Suprapubic skin (tissue), 4 donors: ENCODE measurements around the gene GAS7.

ENCODE experiments used
- EP300 ChIP-seq: sonication (generic); formaldehyde crosslinking; IDR thresholded peaks from one replicate; pipeline ENCODE4 v1.6.1; 2017; ENCODE audit warnings: antibody characterized with exemption
- POLR2A ChIP-seq, 2 donors: fragments of 450-650 bp; IDR thresholded peaks; one replicate each; pipeline ENCODE4 v1.6.1; 2017; ENCODE audit warnings: antibody characterized with exemption in 2 of 2, mild to moderate bottlenecking in 2 of 2, moderate library complexity in 2 of 2
- POLR2AphosphoS5 ChIP-seq, 3 donors: sonication (generic); formaldehyde crosslinking; IDR thresholded peaks; one replicate each; pipeline ENCODE4 v1.6.1; 2017; ENCODE audit warnings: antibody characterized with exemption in 3 of 3
- TF ChIP-seq, protein P1 (sequence below), 2 donors: fragments of 200-600 bp in 1 of 2; fragments of 450-650 bp in 1 of 2; sonication (generic) in 1 of 2; IDR thresholded peaks; one replicate each; pipeline ENCODE4 v1.5.1; 2016 to 2019; ENCODE audit warnings: antibody characterized with exemption in 2 of 2, mild to moderate bottlenecking in 1 of 2, moderate library complexity in 1 of 2

GRCh38 chr17:10149573-10150399, 48.6 kb downstream of the GAS7 start:
- TF ChIP-seq, protein P1, sequence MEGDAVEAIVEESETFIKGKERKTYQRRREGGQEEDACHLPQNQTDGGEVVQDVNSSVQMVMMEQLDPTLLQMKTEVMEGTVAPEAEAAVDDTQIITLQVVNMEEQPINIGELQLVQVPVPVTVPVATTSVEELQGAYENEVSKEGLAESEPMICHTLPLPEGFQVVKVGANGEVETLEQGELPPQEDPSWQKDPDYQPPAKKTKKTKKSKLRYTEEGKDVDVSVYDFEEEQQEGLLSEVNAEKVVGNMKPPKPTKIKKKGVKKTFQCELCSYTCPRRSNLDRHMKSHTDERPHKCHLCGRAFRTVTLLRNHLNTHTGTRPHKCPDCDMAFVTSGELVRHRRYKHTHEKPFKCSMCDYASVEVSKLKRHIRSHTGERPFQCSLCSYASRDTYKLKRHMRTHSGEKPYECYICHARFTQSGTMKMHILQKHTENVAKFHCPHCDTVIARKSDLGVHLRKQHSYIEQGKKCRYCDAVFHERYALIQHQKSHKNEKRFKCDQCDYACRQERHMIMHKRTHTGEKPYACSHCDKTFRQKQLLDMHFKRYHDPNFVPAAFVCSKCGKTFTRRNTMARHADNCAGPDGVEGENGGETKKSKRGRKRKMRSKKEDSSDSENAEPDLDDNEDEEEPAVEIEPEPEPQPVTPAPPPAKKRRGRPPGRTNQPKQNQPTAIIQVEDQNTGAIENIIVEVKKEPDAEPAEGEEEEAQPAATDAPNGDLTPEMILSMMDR (IDR thresholded peaks at IDR 0.05) = no peak
- TF ChIP-seq POLR2A (IDR thresholded peaks at IDR 0.05) (no peak), POLR2AphosphoS5 (IDR thresholded peaks at IDR 0.05) (no peak), EP300 (no peak)
